ENCODE results near the gene ATXN10. TPM values are rescaled to one million over a fixed set of nuclear protein-coding genes. Genes with fewer than 3 reads are reported as not detected.
A peak's percentile ranks its signal among the peaks of the same experiment; 100 is the strongest.

Gene ATXN10
- total and polyA plus RNA-seq, 2 of the 8 experiments (the other 6 are each of a cell fraction or from before 2014, with no cell fraction given): 134 to 210 TPM

DNA sequence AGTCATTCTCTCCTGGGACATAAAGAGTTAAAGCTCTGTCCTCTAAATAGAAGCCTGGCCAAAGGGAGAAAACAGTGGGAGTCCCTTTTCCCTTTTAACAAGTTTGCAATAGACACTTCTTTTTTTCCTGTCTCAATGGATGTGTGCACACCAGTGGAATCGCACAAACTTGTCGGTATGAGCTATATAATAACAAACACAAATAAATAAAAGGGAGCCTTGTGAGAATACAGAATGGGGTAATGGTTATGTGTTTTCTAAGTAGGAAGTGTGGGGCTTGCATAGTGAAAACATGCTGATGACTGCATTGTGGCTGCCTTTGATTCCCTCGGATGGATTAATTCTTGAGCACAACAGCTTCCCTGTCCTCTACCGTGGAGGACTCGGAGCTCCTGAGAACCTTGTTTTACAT lies 173.4 kb downstream of the ATXN10 start:
- no peak overlapping the region for H4K91ac ChIP-seq (replicated peaks; ENCODE audit: insufficient read length, low read length)
- H3K79me1 ChIP-seq (ENCODE audit: low read depth, low read length): no peaks in the 10 kb centered on the region; the same call in 1 of the 2 replicates
- H3K4me1 ChIP-seq (replicated peaks in 1 of 4; ENCODE audit: control insufficient read depth in 3 of 4, insufficient read depth in 4 of 4, low read length in 3 of 4): peaks cover 4 to 26% (median 17%) of the 10 kb centered on the region in 4 experiments; a peak in 6 of 7 replicates
- H3K27me3 ChIP-seq (replicated peaks in 1 of 4; ENCODE audit: control insufficient read depth in 3 of 4, extremely low read depth in 1 of 4, insufficient read depth in 3 of 4, low read length in 3 of 4): no peaks in the 10 kb centered on the region
- H2BK5ac ChIP-seq (ENCODE audit: low read depth, low read length): no peak overlapping the region
- no peak overlapping the region for H2AFZ ChIP-seq (ENCODE audit: low read length)
- CTCF ChIA-PET (ENCODE audit: partially characterized antibody): interaction anchor here (0.6 to 1.9 kb wide), 9 partner anchors 9 to 1037 kb away, joined by 3 to 10 read pairs (median 4); no protein-coding TSS in a partner anchor
- no peaks in the 10 kb centered on the region for H3K9me3 ChIP-seq (ENCODE audit: insufficient read depth in 2 of 2, low read depth in 1 of 2, low read length in 1 of 2)
- H3K4me3 ChIP-seq (ENCODE audit: extremely low read depth in 1 of 4, insufficient read depth in 2 of 4, low read depth in 3 of 4, low read length in 4 of 4): peak overlapping the region in 3 of 4 experiments; percentile 4 to 45 (median 8); a peak in 4 of 8 replicates
- 0 out of 4 replicates have a peak, but pooled peaks cover 0 to 2% of the 10 kb centered on the region in 2 experiments for H3K79me2 ChIP-seq (ENCODE audit: control insufficient read depth in 1 of 2, insufficient read depth in 2 of 2, low read length in 2 of 2)
- no peak overlapping the region for H3K9ac ChIP-seq (replicated peaks in 1 of 4; ENCODE audit: extremely low read depth in 1 of 4, low read depth in 3 of 4, low read length in 3 of 4)
- H3K27ac ChIP-seq (ENCODE audit: low read depth, low read length): no peak overlapping the region
- no peaks in the 10 kb centered on the region for H4K20me1 ChIP-seq (replicated peaks in 1 of 2; ENCODE audit: control insufficient read depth in 1 of 2, insufficient read depth in 2 of 2, low read length in 2 of 2)
- H2BK12ac ChIP-seq (ENCODE audit: low read depth, low read length): no peak overlapping the region
- no peak overlapping the region for H4K8ac ChIP-seq (ENCODE audit: extremely low read depth, insufficient read depth, low read length)
- H3K14ac ChIP-seq (ENCODE audit: insufficient read length): no peak overlapping the region
- no peak overlapping the region for H3K18ac ChIP-seq (ENCODE audit: extremely low read depth, low read length)
- DNase-seq (ENCODE audit: low read depth in 1 of 2, low spot score in 2 of 2): no peak
- 9% methylated on average over 5 of the region's 5 CpGs; no CpG with 5 or more reads in 1 of the 2 experiments for WGBS, 2 experiments (ENCODE audit: extremely low coverage in 1 of 2, insufficient coverage in 1 of 2, insufficient read length in 1 of 2, insufficient replicate concordance in 2 of 2, low coverage in 1 of 2, low lambda C conversion rate in 2 of 2, missing lambda C conversion rate in 1 of 2)
- no peaks in the 10 kb centered on the region; a peak in 1 of 8 replicates for H3K36me3 ChIP-seq (ENCODE audit: control insufficient read depth in 2 of 4, insufficient read depth in 4 of 4, low read length in 3 of 4)
- peak overlapping the region; percentile 16 to 60 for H3K4me2 ChIP-seq (ENCODE audit: insufficient read depth in 1 of 2, low read depth in 2 of 2, low read length in 2 of 2)
- no peaks in the 10 kb centered on the region for H3K23me2 ChIP-seq (ENCODE audit: low read depth, low read length)
- peak; percentile 19 for FAIRE-seq
- H2AK5ac ChIP-seq (ENCODE audit: low read depth, low read length): no peak overlapping the region
- H2BK15ac ChIP-seq (ENCODE audit: low read length): no peak overlapping the region
- no peak overlapping the region for H3K23ac ChIP-seq (ENCODE audit: insufficient read length)
- H3K56ac ChIP-seq (replicated peaks; ENCODE audit: insufficient read length, low read depth, low read length): no peak overlapping the region
- no peak overlapping the region for H2BK20ac ChIP-seq (ENCODE audit: low read length)
- no peak overlapping the region for H4K5ac ChIP-seq (ENCODE audit: insufficient read length, low read depth, low read length)
- no peak overlapping the region for H3K4ac ChIP-seq (replicated peaks; ENCODE audit: insufficient read length, low read depth, low read length)
- POLR2A ChIA-PET (ENCODE audit: partially characterized antibody): no interaction called here
- no peak overlapping the region for H2BK120ac ChIP-seq (replicated peaks; ENCODE audit: low read depth, low read length)
- TF ChIP-seq GTF2F1 (IDR thresholded peaks at IDR 0.05; ENCODE audit: borderline replicate concordance, low read depth, low read length) (no peak), KDM5A (IDR thresholded peaks at IDR 0.05; ENCODE audit: low read length) (no peak), RNF2 (IDR thresholded peaks at IDR 0.05; ENCODE audit: borderline replicate concordance, low read depth, low read length, missing control alignments, poor library complexity, severe bottlenecking) (no peak), POLR2AphosphoS5 (IDR thresholded peaks at IDR 0.05; ENCODE audit: low read depth, low read length) (no peak), ASH2L (IDR thresholded peaks at IDR 0.05; ENCODE audit: low read length) (no peak), RFX5 (IDR thresholded peaks at IDR 0.05; ENCODE audit: borderline replicate concordance, low read depth, low read length) (no peak), KDM1A (IDR thresholded peaks at IDR 0.05; ENCODE audit: borderline replicate concordance, low read length) (no peak), FOSL1 (IDR thresholded peaks at IDR 0.05; ENCODE audit: insufficient read depth, low read depth, low read length) (no peak), KDM4A (IDR thresholded peaks at IDR 0.05; ENCODE audit: low read depth, low read length, severe bottlenecking) (no peak)
- TF ChIP-seq, protein P1, sequence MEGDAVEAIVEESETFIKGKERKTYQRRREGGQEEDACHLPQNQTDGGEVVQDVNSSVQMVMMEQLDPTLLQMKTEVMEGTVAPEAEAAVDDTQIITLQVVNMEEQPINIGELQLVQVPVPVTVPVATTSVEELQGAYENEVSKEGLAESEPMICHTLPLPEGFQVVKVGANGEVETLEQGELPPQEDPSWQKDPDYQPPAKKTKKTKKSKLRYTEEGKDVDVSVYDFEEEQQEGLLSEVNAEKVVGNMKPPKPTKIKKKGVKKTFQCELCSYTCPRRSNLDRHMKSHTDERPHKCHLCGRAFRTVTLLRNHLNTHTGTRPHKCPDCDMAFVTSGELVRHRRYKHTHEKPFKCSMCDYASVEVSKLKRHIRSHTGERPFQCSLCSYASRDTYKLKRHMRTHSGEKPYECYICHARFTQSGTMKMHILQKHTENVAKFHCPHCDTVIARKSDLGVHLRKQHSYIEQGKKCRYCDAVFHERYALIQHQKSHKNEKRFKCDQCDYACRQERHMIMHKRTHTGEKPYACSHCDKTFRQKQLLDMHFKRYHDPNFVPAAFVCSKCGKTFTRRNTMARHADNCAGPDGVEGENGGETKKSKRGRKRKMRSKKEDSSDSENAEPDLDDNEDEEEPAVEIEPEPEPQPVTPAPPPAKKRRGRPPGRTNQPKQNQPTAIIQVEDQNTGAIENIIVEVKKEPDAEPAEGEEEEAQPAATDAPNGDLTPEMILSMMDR (IDR thresholded peaks at IDR 0.05; ENCODE audit: control extremely low read depth in 1 of 3, insufficient read depth in 1 of 3, low read depth in 1 of 3, low read length in 3 of 3): no peak

All from H1 (cell line).